Ovary (tissue), 3 donors: ENCODE results near the gene XPO1.

Source experiments
- CTCF ChIP-seq, 3 donors: fragments of 450-650 bp in 2 of 3; fragments of 200-600 bp in 1 of 3; IDR thresholded peaks; one replicate each; pipeline versions ENCODE4 v1.5.1 to v1.8.0; 2016 to 2022; ENCODE audit warnings: antibody characterized with exemption in 3 of 3, mild to moderate bottlenecking in 1 of 3
- POLR2A ChIP-seq: fragments of 450-650 bp; IDR thresholded peaks from one replicate; pipeline ENCODE4 v1.6.1; 2017; ENCODE audit warnings: antibody characterized with exemption, mild to moderate bottlenecking, moderate library complexity
- donor health status: DM: no; HTN: no; CAD: no.

GRCh38 chr2:61431345-61431744, 106.8 kb downstream of the XPO1 start:
- no peak for TF ChIP-seq CTCF (IDR thresholded peaks at IDR 0.05)
- TF ChIP-seq POLR2A, result no peak
